ENCODE data around the gene GJA1. TPM values are rescaled to one million over a fixed set of nuclear protein-coding genes. Genes with fewer than 3 reads are reported as not detected.

GJA1 gene
- total and polyA plus RNA-seq, 8 donors: 3.3 to 30.0 (median 6.6) TPM

DNA sequence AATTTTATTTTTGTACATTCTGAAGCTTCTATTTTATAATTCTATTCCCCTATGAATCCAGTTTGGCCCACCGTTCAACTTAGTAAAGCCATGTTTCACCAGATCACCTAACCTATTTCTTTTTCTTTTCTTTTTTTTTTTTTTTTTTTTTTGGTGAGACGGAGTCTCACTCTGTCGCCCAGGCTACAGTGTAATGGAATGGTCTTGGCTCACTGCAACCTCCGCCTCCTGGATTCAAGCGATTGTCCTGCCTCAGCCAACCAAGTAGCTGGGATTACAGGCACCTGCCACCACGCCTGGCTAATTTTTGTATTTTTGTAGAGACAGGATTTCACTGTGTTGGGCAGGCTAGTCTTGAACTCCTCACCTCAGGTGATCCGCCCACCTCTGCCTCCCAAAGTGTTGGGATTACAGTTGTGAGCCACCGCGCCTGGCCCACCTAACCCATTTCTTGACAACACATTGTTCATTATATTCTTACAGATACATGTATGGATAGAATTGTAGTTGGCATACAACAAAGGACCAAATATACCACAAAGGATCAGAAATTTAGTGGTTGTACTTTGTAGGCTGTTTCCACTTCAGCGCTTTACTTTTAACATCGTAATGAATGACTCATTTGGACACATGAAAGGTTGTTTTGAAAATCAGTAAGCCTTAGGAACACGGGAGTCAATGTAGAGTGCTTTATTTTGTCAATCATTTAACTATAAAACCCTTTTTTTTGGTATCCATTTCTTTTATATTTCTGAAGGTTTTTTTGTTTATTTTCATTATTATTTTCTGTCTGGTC lies 63.2 kb downstream of the GJA1 start:
- TF ChIP-seq, protein P1, sequence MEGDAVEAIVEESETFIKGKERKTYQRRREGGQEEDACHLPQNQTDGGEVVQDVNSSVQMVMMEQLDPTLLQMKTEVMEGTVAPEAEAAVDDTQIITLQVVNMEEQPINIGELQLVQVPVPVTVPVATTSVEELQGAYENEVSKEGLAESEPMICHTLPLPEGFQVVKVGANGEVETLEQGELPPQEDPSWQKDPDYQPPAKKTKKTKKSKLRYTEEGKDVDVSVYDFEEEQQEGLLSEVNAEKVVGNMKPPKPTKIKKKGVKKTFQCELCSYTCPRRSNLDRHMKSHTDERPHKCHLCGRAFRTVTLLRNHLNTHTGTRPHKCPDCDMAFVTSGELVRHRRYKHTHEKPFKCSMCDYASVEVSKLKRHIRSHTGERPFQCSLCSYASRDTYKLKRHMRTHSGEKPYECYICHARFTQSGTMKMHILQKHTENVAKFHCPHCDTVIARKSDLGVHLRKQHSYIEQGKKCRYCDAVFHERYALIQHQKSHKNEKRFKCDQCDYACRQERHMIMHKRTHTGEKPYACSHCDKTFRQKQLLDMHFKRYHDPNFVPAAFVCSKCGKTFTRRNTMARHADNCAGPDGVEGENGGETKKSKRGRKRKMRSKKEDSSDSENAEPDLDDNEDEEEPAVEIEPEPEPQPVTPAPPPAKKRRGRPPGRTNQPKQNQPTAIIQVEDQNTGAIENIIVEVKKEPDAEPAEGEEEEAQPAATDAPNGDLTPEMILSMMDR (IDR thresholded peaks at IDR 0.05): no peak
- ATAC-seq (no peak), FAIRE-seq (no peak), DNase-seq (no peak)
- H3K36me3 ChIP-seq: no peaks in the 10 kb centered on the region
- H3K9me3 ChIP-seq: no peaks in the 10 kb centered on the region
- H3K4me3 ChIP-seq: no peak overlapping the region
- 86 to 88% methylated on average over 12 of the region's 12 CpGs for WGBS, 2 donors
- intact Hi-C loops (cut with DNase I): no loop called here
- H3K27ac ChIP-seq: no peak overlapping the region
- H3K27me3 ChIP-seq: no peaks in the 10 kb centered on the region
- H3K4me1 ChIP-seq: no peaks in the 10 kb centered on the region

Other genes with a start within 250 kb of the GJA1 start
- 1 to 10 TPM; 2.9 to 6.3 (median 3.8) TPM for gene TBC1D32, start 101.2 kb upstream of the GJA1 start, total RNA-seq
- gene TBC1D32, start 101.2 kb upstream of the GJA1 start, polyA plus RNA-seq: 1 to 10 TPM; 1.1 to 3.1 TPM